ENCODE measurements around the gene RTL9.

The RTL9 gene

GRCh38 chrX:110395877-110396276 lies 37.2 kb downstream of the RTL9 start:
- Histone ChIP-seq H3K36me3 (ENCODE audit: insufficient read depth) (no peaks in the 10 kb centered on the region), H3K79me2 (ENCODE audit: insufficient read depth, low read depth) (no peaks in the 10 kb centered on the region), H3K4me3 (IDR thresholded peaks at IDR 0.05; ENCODE audit: insufficient read depth, low read depth, low read length) (no peak overlapping the region), H3K27me3 (ENCODE audit: insufficient read depth, low read depth) (no peaks in the 10 kb centered on the region), H3K27ac (no peak overlapping the region), H2AFZ (ENCODE audit: low read depth) (no peak overlapping the region), H3K4me2 (no peak overlapping the region), H4K20me1 (ENCODE audit: insufficient read depth) (no peaks in the 10 kb centered on the region), H3K4me1 (ENCODE audit: low read depth, poor library complexity, severe bottlenecking) (no peaks in the 10 kb centered on the region), H3K9ac (no peak overlapping the region)
- no peak for TF ChIP-seq CTCF (conservative IDR thresholded peaks at IDR 0.05; ENCODE audit: low read depth, low read length)

- Histone ChIP-seq H3K27ac (no peak overlapping the region), H4K20me1 (ENCODE audit: insufficient read depth) (no peaks in the 10 kb centered on the region), H3K4me1 (ENCODE audit: low read depth, poor library complexity, severe bottlenecking) (no peaks in the 10 kb centered on the region), H3K4me2 (no peak overlapping the region), H2AFZ (ENCODE audit: low read depth) (no peak overlapping the region), H3K79me2 (ENCODE audit: insufficient read depth, low read depth) (no peaks in the 10 kb centered on the region), H3K4me3 (IDR thresholded peaks at IDR 0.05; ENCODE audit: insufficient read depth, low read depth, low read length) (no peak overlapping the region), H3K36me3 (ENCODE audit: insufficient read depth) (no peaks in the 10 kb centered on the region), H3K9ac (no peak overlapping the region), H3K27me3 (ENCODE audit: insufficient read depth, low read depth) (no peaks in the 10 kb centered on the region)
- TF ChIP-seq CTCF (conservative IDR thresholded peaks at IDR 0.05; ENCODE audit: low read depth, low read length) = no peak
Observed at GRCh38 chrX:110396735-110397134, 38.1 kb downstream of the RTL9 start.

- Histone ChIP-seq H3K9ac (no peak overlapping the region), H3K36me3 (ENCODE audit: insufficient read depth) (no peaks in the 10 kb centered on the region), H3K27ac (no peak overlapping the region), H3K4me1 (ENCODE audit: low read depth, poor library complexity, severe bottlenecking) (no peaks in the 10 kb centered on the region), H3K79me2 (ENCODE audit: insufficient read depth, low read depth) (no peaks in the 10 kb centered on the region), H3K4me2 (no peak overlapping the region), H3K4me3 (IDR thresholded peaks at IDR 0.05; ENCODE audit: insufficient read depth, low read depth, low read length) (no peak overlapping the region), H3K27me3 (ENCODE audit: insufficient read depth, low read depth) (no peaks in the 10 kb centered on the region), H2AFZ (ENCODE audit: low read depth) (no peak overlapping the region), H4K20me1 (ENCODE audit: insufficient read depth) (no peaks in the 10 kb centered on the region)
- no peak for TF ChIP-seq CTCF (conservative IDR thresholded peaks at IDR 0.05; ENCODE audit: low read depth, low read length)
Observed at GRCh38 chrX:110397339-110397738, 38.7 kb downstream of the RTL9 start.

GRCh38 chrX:110397904-110398303 lies 39.3 kb downstream of the RTL9 start:
- H2AFZ ChIP-seq (ENCODE audit: low read depth) = no peak overlapping the region
- H3K4me3 ChIP-seq (IDR thresholded peaks at IDR 0.05; ENCODE audit: insufficient read depth, low read depth, low read length) = no peak overlapping the region
- no peak overlapping the region for H3K9ac ChIP-seq
- H4K20me1 ChIP-seq (ENCODE audit: insufficient read depth) = no peaks in the 10 kb centered on the region
- no peaks in the 10 kb centered on the region for H3K79me2 ChIP-seq (ENCODE audit: insufficient read depth, low read depth)
- no peaks in the 10 kb centered on the region for H3K36me3 ChIP-seq (ENCODE audit: insufficient read depth)
- no peak for TF ChIP-seq CTCF (conservative IDR thresholded peaks at IDR 0.05; ENCODE audit: low read depth, low read length)
- H3K4me2 ChIP-seq = no peak overlapping the region
- H3K4me1 ChIP-seq (ENCODE audit: low read depth, poor library complexity, severe bottlenecking) = no peaks in the 10 kb centered on the region
- no peaks in the 10 kb centered on the region for H3K27me3 ChIP-seq (ENCODE audit: insufficient read depth, low read depth)
- no peak overlapping the region for H3K27ac ChIP-seq

GRCh38 chrX:110399497-110399896 lies 40.8 kb downstream of the RTL9 start:
- no peaks in the 10 kb centered on the region for H3K79me2 ChIP-seq (ENCODE audit: insufficient read depth, low read depth)
- H3K36me3 ChIP-seq (ENCODE audit: insufficient read depth) = no peaks in the 10 kb centered on the region
- no peaks in the 10 kb centered on the region for H3K27me3 ChIP-seq (ENCODE audit: insufficient read depth, low read depth)
- H3K9ac ChIP-seq = no peak overlapping the region
- no peaks in the 10 kb centered on the region for H4K20me1 ChIP-seq (ENCODE audit: insufficient read depth)
- no peak overlapping the region for H3K4me2 ChIP-seq
- no peak for TF ChIP-seq CTCF (conservative IDR thresholded peaks at IDR 0.05; ENCODE audit: low read depth, low read length)
- no peak overlapping the region for H3K4me3 ChIP-seq (IDR thresholded peaks at IDR 0.05; ENCODE audit: insufficient read depth, low read depth, low read length)
- H3K4me1 ChIP-seq (ENCODE audit: low read depth, poor library complexity, severe bottlenecking) = no peaks in the 10 kb centered on the region
- H2AFZ ChIP-seq (ENCODE audit: low read depth) = no peak overlapping the region
- H3K27ac ChIP-seq = no peak overlapping the region
